CD4-positive, alpha-beta T cell (primary cell): ENCODE measurements around the gene ZNF518A. TPM values are rescaled to one million over a fixed set of nuclear protein-coding genes. Genes with fewer than 3 reads are reported as not detected.

Experiments
- ATAC-seq: fragments of 200-7000 bp; cut with Tn5 transposase; one replicate; pipeline ENCODE4 v1.10.0; 2022; ENCODE audit warnings: mild to moderate bottlenecking; ENCODE audit not compliant: poor library complexity
- CTCF ChIA-PET: fragments of 350-600 bp; sonication (Branson Sonifier 250); formaldehyde crosslinking; loops from one replicate; lab custom pipeline; 2021; ENCODE audit warnings: antibody characterized with exemption, inconsistent platforms; lab: Charles Lee
- POLR2A ChIA-PET: fragments of 350-600 bp; sonication (Branson Sonifier 250); formaldehyde crosslinking; loops from one replicate; lab custom pipeline; 2021; ENCODE audit warnings: antibody characterized with exemption, inconsistent platforms; lab: Charles Lee
- DNase-seq, 14 experiments: peaks; one replicate each; pipeline ENCODE4 v3.0.0-alpha.2; 2013 to 2020; ENCODE audit warnings: mixed read lengths in 2 of 14
- H3K27ac ChIP-seq, 2 donors: one replicate each; pipeline versions ENCODE4 v1.5.1 to v1.7.0; 2013; ENCODE audit warnings: low read length in 2 of 2, low read depth in 1 of 2, mild to moderate bottlenecking in 1 of 2
- H3K27me3 ChIP-seq, 2 experiments: 1 replicate in 1 of 2; 2 replicates in 1 of 2; pipeline versions ENCODE4 v1.6.1 to v1.7.0; 2013; ENCODE audit warnings: low read length in 2 of 2, control low read depth in 1 of 2, mild to moderate bottlenecking in 1 of 2, moderate library complexity in 1 of 2; ENCODE audit not compliant: insufficient read depth in 2 of 2, control insufficient read depth in 1 of 2
- H3K36me3 ChIP-seq: one replicate; pipeline ENCODE4 v1.6.1; 2013; ENCODE audit warnings: low read length, control low read depth; ENCODE audit not compliant: insufficient read depth
- H3K4me1 ChIP-seq: one replicate; pipeline ENCODE4 v1.6.1; 2013; ENCODE audit warnings: low read length, control low read depth; ENCODE audit not compliant: insufficient read depth
- H3K4me3 ChIP-seq: one replicate; pipeline ENCODE4 v1.5.1; 2013; ENCODE audit warnings: mild to moderate bottlenecking, low read length, moderate library complexity
- H3K9me3 ChIP-seq, 2 experiments: 1 replicate in 1 of 2; 2 replicates in 1 of 2; pipeline versions ENCODE4 v1.6.1 to v1.7.0; 2013; ENCODE audit warnings: low read length in 2 of 2, mild to moderate bottlenecking in 2 of 2, control low read depth in 1 of 2, moderate library complexity in 1 of 2; ENCODE audit not compliant: control insufficient read depth in 1 of 2, insufficient read depth in 1 of 2
- H3K27ac Mint-ChIP-seq: one replicate; pipeline ENCODE4 v1.8.0; 2020; ENCODE audit warnings: mixed read lengths
- H3K27me3 Mint-ChIP-seq: one replicate; pipeline ENCODE4 v1.8.0; 2021; ENCODE audit warnings: mixed read lengths
- H3K36me3 Mint-ChIP-seq: one replicate; pipeline ENCODE4 v1.8.0; 2021; ENCODE audit warnings: low read depth, mixed read lengths
- H3K4me1 Mint-ChIP-seq: one replicate; pipeline ENCODE4 v1.8.0; 2021; ENCODE audit warnings: low read depth, mixed read lengths
- H3K4me3 Mint-ChIP-seq: one replicate; pipeline ENCODE4 v1.8.0; 2020; ENCODE audit warnings: mild to moderate bottlenecking, mixed read lengths
- H3K9me3 Mint-ChIP-seq: one replicate; pipeline ENCODE4 v1.8.0; 2020; ENCODE audit warnings: mixed read lengths
- CTCF ChIP-seq: fragments of 200-600 bp; IDR thresholded peaks from one replicate; pipeline ENCODE4 v1.8.0; 2022; ENCODE audit warnings: antibody characterized with exemption, mild to moderate bottlenecking
- intact Hi-C, 2 experiments: fragments of 100-400 bp; cut with DNase I in 1 of 2; cut with micrococcal nuclease in 1 of 2; formaldehyde crosslinking; loops; one replicate each; pipeline versions ENCODE4 v1.15.1 to v1.9.0; 2023 to 2025; cut with DNase I, micrococcal nuclease
- total RNA-seq, 174 experiments: library from RNA in 2 of 174; stranded (reverse) in 2 of 174; gene quantifications; one replicate each; pipeline ENCODE4 v1.2.3 and lab custom pipeline; 2021 to 2026

ZNF518A gene
- total RNA-seq, 2 experiments from 2014 or later: 7.4 to 7.9 TPM

GRCh38 chr10:96096958-96097357 lies 33.1 kb upstream of the ZNF518A start:
- intact Hi-C loops: no loop called here
- ATAC-seq: no peak
- peaks cover 2% of the 10 kb centered on the region for H3K9me3 Mint-ChIP-seq

GRCh38 chr10:96097865-96098264 lies 32.2 kb upstream of the ZNF518A start:
- peaks cover 35 to 80% of the 10 kb centered on the region in 2 experiments for H3K27me3 ChIP-seq
- H3K36me3 Mint-ChIP-seq: no peaks in the 10 kb centered on the region
- H3K36me3 ChIP-seq: no peaks in the 10 kb centered on the region
- no peak overlapping the region for H3K27ac ChIP-seq
- ChIA-PET POLR2A (interaction anchor here (0.8 kb wide), 1 partner anchor 32 kb away, joined by 5 read pairs; the partner anchor contains the start of gene ZNF518A), CTCF (no interaction called here)
- intact Hi-C loops: no loop called here
- no peak for TF ChIP-seq CTCF
- peaks cover 85% of the 10 kb centered on the region for H3K27me3 Mint-ChIP-seq
- no peak for ATAC-seq
- H3K4me3 Mint-ChIP-seq: no peak overlapping the region
- H3K9me3 ChIP-seq: no peaks in the 10 kb centered on the region
- no peak for DNase-seq
- H3K4me1 ChIP-seq: no peaks in the 10 kb centered on the region
- H3K9me3 Mint-ChIP-seq: no peaks in the 10 kb centered on the region
- H3K4me1 Mint-ChIP-seq: no peaks in the 10 kb centered on the region
- no peak overlapping the region for H3K4me3 ChIP-seq
- no peak overlapping the region for H3K27ac Mint-ChIP-seq

More at GRCh38 chr10:96096958-96097357, 33.1 kb upstream of the ZNF518A start:
- CTCF ChIA-PET: no interaction called here
- Histone ChIP-seq H3K27ac (no peak overlapping the region), H3K9me3 (no peaks in the 10 kb centered on the region), H3K4me3 (no peak overlapping the region), H3K27me3 (peaks cover 36 to 81% of the 10 kb centered on the region in 2 experiments), H3K4me1 (no peaks in the 10 kb centered on the region), H3K36me3 (no peaks in the 10 kb centered on the region)
- TF ChIP-seq CTCF: no peak
- no peaks in the 10 kb centered on the region for H3K4me1 Mint-ChIP-seq
- H3K27ac Mint-ChIP-seq: no peak overlapping the region
- no peak overlapping the region for H3K4me3 Mint-ChIP-seq
- no peak for DNase-seq
- POLR2A ChIA-PET: interaction anchor here (0.8 to 1.8 kb wide), 2 partner anchors 33 kb away, joined by 5 to 8 read pairs; partner anchors contain the start of gene ZNF518A
- H3K36me3 Mint-ChIP-seq: no peaks in the 10 kb centered on the region
- peaks cover 88% of the 10 kb centered on the region for H3K27me3 Mint-ChIP-seq

- TF ChIP-seq CTCF: no peak
- Histone ChIP-seq H3K4me1 (no peaks in the 10 kb centered on the region), H3K27ac (no peak overlapping the region), H3K36me3 (no peaks in the 10 kb centered on the region), H3K9me3 (peaks cover 0 to 6% of the 10 kb centered on the region in 2 experiments), H3K4me3 (no peak overlapping the region), H3K27me3 (peaks cover 16 to 78% of the 10 kb centered on the region in 2 experiments)
- Mint-ChIP-seq H3K4me3 (no peak overlapping the region), H3K36me3 (no peaks in the 10 kb centered on the region), H3K9me3 (peaks cover 8% of the 10 kb centered on the region), H3K27ac (no peak overlapping the region), H3K27me3 (peaks cover 80% of the 10 kb centered on the region), H3K4me1 (no peaks in the 10 kb centered on the region)
- intact Hi-C loops: no loop called here
- POLR2A ChIA-PET: interaction anchor here (1.5 kb wide), 1 partner anchor 17 kb away, joined by 4 read pairs; no protein-coding TSS in a partner anchor
- DNase-seq (no peak), ATAC-seq (no peak)
- CTCF ChIA-PET: no interaction called here
These were observed 22.5 kb upstream of the ZNF518A start for GRCh38 chr10:96107623-96108038.
